Psoas muscle (tissue), 8 donors: Measurements from ENCODE around the gene EIF3D. TPM values are rescaled to one million over a fixed set of nuclear protein-coding genes. Genes with fewer than 3 reads are reported as not detected.

Source experiments
- ATAC-seq, 4 donors: fragments of 200-7000 bp; cut with Tn5 transposase; one replicate each; pipeline ENCODE4 v1.9.1; 2020; ENCODE audit warnings: moderate library complexity in 3 of 4, mild to moderate bottlenecking in 2 of 4
- DNase-seq, 2 donors: peaks; one replicate each; pipeline ENCODE4 v3.0.0-alpha.2; 2020
- H3K27ac ChIP-seq: fragments of 200-600 bp; one replicate; pipeline ENCODE4 v1.8.0; 2022
- H3K27me3 ChIP-seq, 3 donors: fragments of 200-600 bp in 1 of 3; one replicate each; pipeline versions ENCODE4 v1.6.1 to v1.8.0; 2013 to 2022; ENCODE audit warnings: low read length in 2 of 3, mild to moderate bottlenecking in 2 of 3, moderate library complexity in 1 of 3; ENCODE audit not compliant: insufficient read depth in 3 of 3
- H3K36me3 ChIP-seq, 2 donors: fragments of 200-600 bp in 1 of 2; one replicate each; pipeline versions ENCODE4 v1.6.1 to v1.8.0; 2013 to 2022; ENCODE audit warnings: low read depth in 1 of 2, mild to moderate bottlenecking in 1 of 2, moderate library complexity in 1 of 2; ENCODE audit not compliant: insufficient read depth in 1 of 2
- H3K4me1 ChIP-seq: fragments of 200-600 bp; one replicate; pipeline ENCODE4 v1.8.0; 2022
- H3K4me3 ChIP-seq: fragments of 200-600 bp; one replicate; pipeline ENCODE4 v1.8.0; 2022; ENCODE audit warnings: mild to moderate bottlenecking
- H3K9me3 ChIP-seq: fragments of 200-600 bp; one replicate; pipeline ENCODE4 v1.8.0; 2022
- WGBS, 3 donors: extraction: QIAGEN DNeasy Blood & Tissue Kit; methylation state at CpG; one replicate each; pipeline versions ENCODE4 v1.1.6 to v1.1.7; 2013; 5-methylcytosine and 5-hydroxymethylcytosine counted together
- intact Hi-C, 2 donors: fragments of 100-400 bp; cut with DNase I; formaldehyde crosslinking; loops; one replicate each; pipeline versions ENCODE4 v1.11.0 to v1.14.2; 2022
- polyA plus RNA-seq, 3 donors: library from polyadenylated mRNA; stranded (reverse); fragments of 200-250 nt; gene quantifications; one replicate each; pipeline ENCODE4 v1.2.3, GENCODE V29; 2013
- total RNA-seq, 4 donors: library from RNA; stranded (reverse); fragmentation: NEBNext Ultra II Directional in 2 of 4; extraction: Animal tissue kit (Norgen Biotek cat#: 25700) in 2 of 4; gene quantifications; one replicate each; pipeline versions ENCODE4 v1.2.1 to v1.2.4, GENCODE V29; 2021 to 2023
- TF ChIP-seq, protein P1 (sequence below): fragments of 200-600 bp; IDR thresholded peaks from one replicate; pipeline ENCODE4 v1.8.0; 2022; ENCODE audit warnings: antibody characterized with exemption
- donor health status: healthy with polysubstance abuse.
- donor health status: DM: no; HTN: no; CAD: no; lungs with moderate emphysema.
- donor health status: Bipolar disorder and iron deficiency.
- donor health status: healthy.
- donor health status: DM: yes; HTN: yes; CAD: no.
- donor health status: DM: no; HTN: no; CAD: no.
- donor health status: DM: no; HTN: no; CAD: no.
- donor health status: DM: yes; HTN: yes; CAD: no.

EIF3D gene
- total and polyA plus RNA-seq, 7 donors = 102 to 338 (median 120) TPM

GRCh38 chr22:36546932-36547331 lies 18.0 kb upstream of the EIF3D start:
- Histone ChIP-seq H3K27me3 (peaks cover 0 to 48% (median 7%) of the 10 kb centered on the region in 3 donors), H3K4me3 (no peak overlapping the region), H3K36me3 (no peaks in the 10 kb centered on the region), H3K4me1 (no peaks in the 10 kb centered on the region), H3K9me3 (no peaks in the 10 kb centered on the region), H3K27ac (no peak overlapping the region)
- ATAC-seq (no peak), DNase-seq (no peak)
- WGBS, 3 donors = 44 to 51% (median 46%) methylated on average over 6 of the region's 6 CpGs
- intact Hi-C loops = loop anchor here in 1 of 2 donors (5.0 to 10.0 kb wide), 2 partner anchors 310 to 468 kb away; partner anchors contain the start of genes MPST and TST
- TF ChIP-seq, protein P1, sequence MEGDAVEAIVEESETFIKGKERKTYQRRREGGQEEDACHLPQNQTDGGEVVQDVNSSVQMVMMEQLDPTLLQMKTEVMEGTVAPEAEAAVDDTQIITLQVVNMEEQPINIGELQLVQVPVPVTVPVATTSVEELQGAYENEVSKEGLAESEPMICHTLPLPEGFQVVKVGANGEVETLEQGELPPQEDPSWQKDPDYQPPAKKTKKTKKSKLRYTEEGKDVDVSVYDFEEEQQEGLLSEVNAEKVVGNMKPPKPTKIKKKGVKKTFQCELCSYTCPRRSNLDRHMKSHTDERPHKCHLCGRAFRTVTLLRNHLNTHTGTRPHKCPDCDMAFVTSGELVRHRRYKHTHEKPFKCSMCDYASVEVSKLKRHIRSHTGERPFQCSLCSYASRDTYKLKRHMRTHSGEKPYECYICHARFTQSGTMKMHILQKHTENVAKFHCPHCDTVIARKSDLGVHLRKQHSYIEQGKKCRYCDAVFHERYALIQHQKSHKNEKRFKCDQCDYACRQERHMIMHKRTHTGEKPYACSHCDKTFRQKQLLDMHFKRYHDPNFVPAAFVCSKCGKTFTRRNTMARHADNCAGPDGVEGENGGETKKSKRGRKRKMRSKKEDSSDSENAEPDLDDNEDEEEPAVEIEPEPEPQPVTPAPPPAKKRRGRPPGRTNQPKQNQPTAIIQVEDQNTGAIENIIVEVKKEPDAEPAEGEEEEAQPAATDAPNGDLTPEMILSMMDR = no peak

- ATAC-seq (peak in 3 of 4 donors; percentile 72 to 78 (median 72)), DNase-seq (peak; percentile 32 to 59)
- no peaks in the 10 kb centered on the region for H3K9me3 ChIP-seq
- H3K4me1 ChIP-seq = no peaks in the 10 kb centered on the region
- H3K27me3 ChIP-seq = peaks cover 0 to 41% (median 6%) of the 10 kb centered on the region in 3 donors
- no peaks in the 10 kb centered on the region for H3K36me3 ChIP-seq
- 19 to 24% (median 20%) methylated on average over 23 of the region's 23 CpGs for WGBS, 3 donors
- H3K4me3 ChIP-seq = no peak overlapping the region
- intact Hi-C loops = loop anchor here in 1 of 2 donors (5.0 to 10.0 kb wide), 2 partner anchors 311 to 469 kb away; partner anchors contain the start of genes MPST and TST
- TF ChIP-seq, protein P1 = peak; percentile 47
- no peak overlapping the region for H3K27ac ChIP-seq
Observed at GRCh38 chr22:36546092-36546804, 17.3 kb upstream of the EIF3D start.

DNA sequence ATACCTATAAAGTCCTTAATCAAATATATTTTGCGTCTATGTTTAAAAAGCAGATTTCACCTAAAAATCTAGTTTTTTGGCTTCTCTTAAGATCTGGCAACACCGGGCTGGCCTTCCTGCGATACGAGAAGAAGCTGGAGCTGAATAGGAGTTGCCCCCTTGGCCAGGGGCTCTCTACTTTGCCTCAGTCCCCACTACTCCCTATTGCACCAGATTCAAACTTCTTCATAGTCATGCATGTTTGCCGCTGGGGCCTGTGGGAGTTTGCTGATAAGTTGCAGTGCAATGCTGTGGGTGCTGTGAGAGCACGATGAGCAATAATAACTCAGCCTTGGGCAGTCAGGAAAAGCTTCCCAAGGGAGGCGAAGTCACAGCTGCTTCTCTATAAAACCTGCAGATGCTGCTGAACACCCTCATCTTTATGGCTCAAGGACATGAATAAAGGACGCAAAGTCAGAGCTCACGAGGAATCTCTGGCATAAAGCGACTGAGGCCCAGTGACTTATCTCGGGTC lies 15.2 kb upstream of the EIF3D start:
- H3K4me3 ChIP-seq = no peak overlapping the region
- peaks cover 0 to 21% (median 0%) of the 10 kb centered on the region in 3 donors for H3K27me3 ChIP-seq
- WGBS, 3 donors = 86 to 88% (median 88%) methylated on average over 11 of the region's 11 CpGs
- H3K27ac ChIP-seq = no peak overlapping the region
- intact Hi-C loops = loop anchor here in 1 of 2 donors (2.0 to 10.0 kb wide), 2 partner anchors 433 to 471 kb away; partner anchors contain the start of genes MPST and TST
- TF ChIP-seq, protein P1 = no peak
- no peaks in the 10 kb centered on the region for H3K36me3 ChIP-seq
- H3K4me1 ChIP-seq = no peaks in the 10 kb centered on the region
- ATAC-seq (no peak), DNase-seq (no peak)
- H3K9me3 ChIP-seq = no peaks in the 10 kb centered on the region

- WGBS, 3 donors = 51 to 54% (median 53%) methylated on average over 9 of the region's 9 CpGs
- H3K4me3 ChIP-seq = no peak overlapping the region
- no peaks in the 10 kb centered on the region for H3K4me1 ChIP-seq
- TF ChIP-seq, protein P1 = no peak
- peak in 3 of 4 donors; percentile 43 to 63 (median 56) for ATAC-seq
- no peak overlapping the region for H3K27ac ChIP-seq
- no peaks in the 10 kb centered on the region for H3K36me3 ChIP-seq
- H3K27me3 ChIP-seq = peaks cover 0 to 6% (median 0%) of the 10 kb centered on the region in 3 donors
- intact Hi-C loops = loop anchor here in 1 of 2 donors (10.0 kb wide), 1 partner anchor 473 kb away; the partner anchor contains the start of genes MPST and TST
- no peak for DNase-seq
- no peaks in the 10 kb centered on the region for H3K9me3 ChIP-seq
Observed at GRCh38 chr22:36541831-36542411, 13.0 kb upstream of the EIF3D start.
